Measurements from ENCODE around the gene RNF207. TPM values are rescaled to one million over a fixed set of nuclear protein-coding genes. Genes with fewer than 3 reads are reported as not detected.
A peak's percentile ranks its signal among the peaks of the same experiment; 100 is the strongest.
"Not testable (repeated sequence)": the region's sequence is repeated elsewhere in the genome, so short reads cannot be mapped to it uniquely, and the experiment has no call there.

The RNF207 gene
- total RNA-seq, 2 donors from 2014 or later = 45.7 to 47.4 TPM

DNA sequence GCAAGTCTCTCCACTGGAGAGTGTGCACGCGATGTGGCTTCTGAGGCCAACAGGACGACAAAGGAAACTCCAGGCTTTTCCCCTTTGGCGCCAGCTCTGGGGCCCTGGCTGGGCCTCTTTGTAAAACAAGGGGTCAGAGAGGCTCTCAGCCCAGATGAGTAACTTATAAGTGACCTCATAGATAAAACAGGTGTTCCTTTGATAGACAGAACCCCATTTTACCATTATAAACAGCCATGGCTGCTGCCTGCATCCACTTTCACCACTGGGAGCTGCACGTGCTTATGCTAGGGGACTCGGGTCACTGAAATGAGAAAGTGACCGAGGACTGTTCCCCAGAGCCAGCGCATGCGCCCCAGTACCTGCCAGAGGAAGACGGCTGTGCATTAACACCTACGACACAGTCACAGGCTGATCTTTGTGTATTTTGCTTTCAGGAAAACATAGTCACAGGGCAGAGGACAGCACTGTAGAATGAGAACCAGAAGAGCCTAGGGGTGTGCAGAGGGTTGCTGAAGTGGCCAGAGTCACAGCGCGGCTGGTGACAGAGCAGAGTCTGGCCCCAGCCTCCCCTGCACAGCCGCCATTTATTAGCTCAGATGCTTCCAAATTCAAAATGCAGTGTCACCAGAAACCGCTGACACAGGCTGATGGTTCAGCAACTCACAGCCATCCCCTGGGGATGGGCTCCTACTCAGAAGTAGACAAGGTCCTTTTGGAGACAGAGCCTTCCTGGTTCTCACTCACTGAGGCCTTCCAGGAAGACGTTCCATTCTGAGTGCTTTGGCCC is 12.7 kb downstream of the RNF207 start:
- H3K27me3 ChIP-seq (replicated peaks; ENCODE audit: insufficient read depth) = no peaks in the 10 kb centered on the region
- no peaks in the 10 kb centered on the region for H3K36me3 ChIP-seq
- H3K9me3 ChIP-seq = no peaks in the 10 kb centered on the region
- no peak overlapping the region for H3K4me3 ChIP-seq
- no peaks in the 10 kb centered on the region for H3K4me1 ChIP-seq (replicated peaks)
- no peak for TF ChIP-seq CTCF (IDR thresholded peaks at IDR 0.05)
- no peak for TF ChIP-seq POLR2A (IDR thresholded peaks at IDR 0.05)
- no peak for TF ChIP-seq POLR2AphosphoS5 (IDR thresholded peaks at IDR 0.05)
- DNase-seq (ENCODE audit: low spot score) = no peak
- intact Hi-C loops (cut with DNase I) = no loop called here
- H3K27ac ChIP-seq = no peak overlapping the region
- WGBS = 85% methylated on average over 15 of the region's 16 CpGs

DNA sequence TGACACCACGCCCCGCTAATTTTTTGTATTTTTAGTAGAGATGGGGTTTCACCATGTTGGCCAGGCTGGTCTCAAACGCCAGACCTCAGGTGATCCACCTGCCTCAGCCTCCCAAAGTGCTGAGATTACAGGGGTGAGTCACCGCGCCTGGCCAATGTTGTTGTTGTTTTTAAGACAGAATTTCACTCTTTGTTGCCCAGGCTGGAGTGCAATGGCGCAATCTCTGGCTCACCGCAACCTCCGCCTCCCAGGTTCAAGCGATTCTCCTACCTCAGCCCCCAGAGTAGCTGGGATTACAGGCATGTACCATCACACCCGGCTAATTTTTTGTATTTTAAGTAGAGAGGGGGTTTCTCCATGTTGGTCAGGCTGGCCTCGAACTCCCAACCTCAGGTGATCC is 13.7 kb downstream of the RNF207 start:
- intact Hi-C loops (cut with DNase I); H3K27me3 ChIP-seq (replicated peaks; ENCODE audit: insufficient read depth); H3K4me1 ChIP-seq (replicated peaks); DNase-seq (ENCODE audit: low spot score); H3K4me3 ChIP-seq; H3K36me3 ChIP-seq; H3K9me3 ChIP-seq; H3K27ac ChIP-seq: not testable (repeated sequence)
- 86% methylated on average over 11 of the region's 11 CpGs for WGBS

DNA sequence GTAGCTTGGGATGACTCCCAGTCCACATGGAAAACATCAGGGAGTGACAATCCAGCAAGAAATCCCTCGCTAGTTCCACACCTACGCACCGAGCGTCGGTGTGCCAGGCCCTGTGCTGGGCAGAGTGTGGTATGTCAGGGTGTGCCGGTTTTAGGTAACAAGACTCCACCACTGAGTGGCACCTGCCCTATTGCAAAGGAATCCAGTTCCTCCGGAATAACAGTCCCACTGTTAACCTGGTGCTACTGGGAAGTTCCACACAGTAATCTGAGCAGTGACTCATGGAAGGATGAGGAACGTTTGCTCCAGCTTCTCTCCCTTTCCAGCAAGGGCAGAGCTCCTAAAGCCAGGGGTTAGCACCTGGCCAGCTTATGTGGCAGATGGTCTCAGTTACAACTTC is 14.3 kb downstream of the RNF207 start:
- Histone ChIP-seq H3K27ac (no peak overlapping the region), H3K4me3 (no peak overlapping the region), H3K27me3 (replicated peaks; ENCODE audit: insufficient read depth) (no peaks in the 10 kb centered on the region), H3K36me3 (peaks cover 0 to 10% of the 10 kb centered on the region in 2 donors), H3K4me1 (replicated peaks) (no peaks in the 10 kb centered on the region), H3K9me3 (no peaks in the 10 kb centered on the region)
- DNase-seq (ENCODE audit: low spot score) = no peak
- intact Hi-C loops (cut with DNase I) = no loop called here
- 74% methylated on average over 8 of the region's 8 CpGs for WGBS
- TF ChIP-seq CTCF (IDR thresholded peaks at IDR 0.05) (no peak), POLR2A (IDR thresholded peaks at IDR 0.05) (peak; percentile 10), POLR2AphosphoS5 (IDR thresholded peaks at IDR 0.05) (peak; percentile 31)

GRCh38 chr1:6221210-6221784 is 15.4 kb downstream of the RNF207 start:
- H3K9me3 ChIP-seq = no peaks in the 10 kb centered on the region
- peaks cover 0 to 16% of the 10 kb centered on the region in 2 donors for H3K36me3 ChIP-seq
- TF ChIP-seq CTCF (IDR thresholded peaks at IDR 0.05) (no peak), POLR2AphosphoS5 (IDR thresholded peaks at IDR 0.05) (no peak), POLR2A (IDR thresholded peaks at IDR 0.05) (no peak)
- H3K27me3 ChIP-seq (replicated peaks; ENCODE audit: insufficient read depth) = no peaks in the 10 kb centered on the region
- no peaks in the 10 kb centered on the region for H3K4me1 ChIP-seq (replicated peaks)
- H3K27ac ChIP-seq = no peak overlapping the region
- no peak overlapping the region for H3K4me3 ChIP-seq
- DNase-seq (ENCODE audit: low spot score) = no peak
- 92% methylated on average over 12 of the region's 12 CpGs for WGBS
- intact Hi-C loops (cut with DNase I) = no loop called here

GRCh38 chr1:6222636-6223035 is 16.7 kb downstream of the RNF207 start:
- Histone ChIP-seq H3K4me1 (replicated peaks) (no peaks in the 10 kb centered on the region), H3K27ac (no peak overlapping the region), H3K4me3 (no peak overlapping the region), H3K27me3 (replicated peaks; ENCODE audit: insufficient read depth) (no peaks in the 10 kb centered on the region), H3K9me3 (no peaks in the 10 kb centered on the region), H3K36me3 (peaks cover 0 to 16% of the 10 kb centered on the region in 2 donors)
- DNase-seq (ENCODE audit: low spot score) = no peak
- intact Hi-C loops (cut with DNase I) = no loop called here
- TF ChIP-seq POLR2A (IDR thresholded peaks at IDR 0.05) = no peak
- no peak for TF ChIP-seq POLR2AphosphoS5 (IDR thresholded peaks at IDR 0.05)
- no peak for TF ChIP-seq CTCF (IDR thresholded peaks at IDR 0.05)
- 66% methylated on average over 6 of the region's 6 CpGs for WGBS
